ENCODE data around the gene MKRN1. TPM values are rescaled to one million over a fixed set of nuclear protein-coding genes. Genes with fewer than 3 reads are reported as not detected.

Gene MKRN1
- total and polyA plus RNA-seq, 2 of the 4 experiments (the other 2 are of a cell fraction): 47.2 to 83.0 TPM

- Histone ChIP-seq H3K9me3 (ENCODE audit: control insufficient read depth, insufficient read depth, low read length) (no peaks in the 10 kb centered on the region; the same call in 1 of the 2 replicates), H4K20me1 (ENCODE audit: insufficient read depth, low read length) (no peaks in the 10 kb centered on the region), H3K27me3 (ENCODE audit: control insufficient read depth, insufficient read depth, low read length) (peaks cover 28% of the 10 kb centered on the region), H3K9me1 (ENCODE audit: insufficient read depth, low read length) (no peaks in the 10 kb centered on the region), H3K27ac (ENCODE audit: insufficient read depth, low read length) (no peak overlapping the region), H3K79me1 (ENCODE audit: low read depth in 1 of 2, low read length in 2 of 2) (no peaks in the 10 kb centered on the region), H3K4ac (ENCODE audit: low read depth, low read length) (no peak overlapping the region), H2BK5ac (ENCODE audit: low read depth, low read length, poor library complexity, severe bottlenecking) (no peak overlapping the region), H3K36me3 (ENCODE audit: control insufficient read depth, insufficient read depth, low read length) (no peaks in the 10 kb centered on the region), H3K9ac (ENCODE audit: low read depth, low read length) (no peak overlapping the region), H4K5ac (ENCODE audit: low read depth, low read length) (no peak overlapping the region), H2AK5ac (ENCODE audit: low read depth, low read length) (no peak overlapping the region), H4K8ac (ENCODE audit: low read depth in 2 of 2, low read length in 2 of 2) (no peak overlapping the region), H3K14ac (replicated peaks; ENCODE audit: low read depth, low read length) (no peak overlapping the region), H3K4me3 (ENCODE audit: insufficient read depth, low read depth, low read length) (no peak overlapping the region), H2AFZ (replicated peaks; ENCODE audit: low read length, poor library complexity) (no peak overlapping the region), H3K56ac (ENCODE audit: extremely low read depth, insufficient read depth, low read length) (no peak overlapping the region), H2AK9ac (replicated peaks; ENCODE audit: low read depth, low read length, poor library complexity) (no peak overlapping the region), H4K91ac (ENCODE audit: insufficient read depth, low read depth, low read length) (no peak overlapping the region), H3K4me1 (ENCODE audit: control insufficient read depth, insufficient read depth, low read length) (no peaks in the 10 kb centered on the region), H3K23ac (ENCODE audit: low read depth, low read length) (no peak overlapping the region), H2BK20ac (ENCODE audit: low read depth, low read length) (no peak overlapping the region), H2BK15ac (ENCODE audit: low read depth, low read length) (no peak overlapping the region), H3K4me2 (ENCODE audit: low read depth, low read length) (no peak overlapping the region), H2BK120ac (ENCODE audit: low read depth, low read length) (no peak overlapping the region), H3K18ac (ENCODE audit: low read depth, low read length) (no peak overlapping the region)
- dilution Hi-C loops (cut with HindIII; ENCODE audit: low sequenced_read_pairs, unreplicated experiment): no loop called here
- no TSS peak for BruUV-seq (replicated peaks)
- intact Hi-C loops (cut with micrococcal nuclease): no loop called here
- no peak for DNase-seq
- ChIA-PET CTCF (no interaction called here), POLR2A (ENCODE audit: unreplicated experiment) (no interaction called here)
- no peak for ATAC-seq (ENCODE audit: low read depth)
- in situ Hi-C loops (cut with MboI; ENCODE audit: low sequenced_read_pairs): no loop called here
- TF ChIP-seq BHLHE40 (IDR thresholded peaks at IDR 0.05; ENCODE audit: low read depth, low read length) (no peak), CEBPB (IDR thresholded peaks at IDR 0.05; ENCODE audit: low read depth, low read length) (no peak), SMC3 (IDR thresholded peaks at IDR 0.05; ENCODE audit: low read depth, low read length) (no peak), RAD21 (IDR thresholded peaks at IDR 0.05; ENCODE audit: low read length) (no peak), MAFK (IDR thresholded peaks at IDR 0.05; ENCODE audit: low read depth, low read length) (no peak), USF2 (IDR thresholded peaks at IDR 0.05; ENCODE audit: low read depth, low read length) (no peak), MXI1 (IDR thresholded peaks at IDR 0.05; ENCODE audit: borderline replicate concordance, low read depth, low read length) (no peak), CTCF (conservative IDR thresholded peaks at IDR 0.05; ENCODE audit: low read depth, low read length) (no peak), NFE2L2 (IDR thresholded peaks at IDR 0.05; ENCODE audit: low read depth, low read length) (no peak), ELK1 (IDR thresholded peaks at IDR 0.05; ENCODE audit: borderline replicate concordance, low read depth, low read length) (no peak), RFX5 (IDR thresholded peaks at IDR 0.05; ENCODE audit: low read depth, low read length) (no peak), MAZ (IDR thresholded peaks at IDR 0.05; ENCODE audit: borderline replicate concordance, low read depth, low read length) (no peak), POLR2A (IDR thresholded peaks at IDR 0.05; ENCODE audit: low read depth, low read length) (no peak), CHD1 (IDR thresholded peaks at IDR 0.05; ENCODE audit: low read depth, low read length) (no peak), RCOR1 (IDR thresholded peaks at IDR 0.05; ENCODE audit: insufficient replicate concordance, low read length) (no peak), FOS (IDR thresholded peaks at IDR 0.05; ENCODE audit: low read depth, low read length) (no peak)
- WGBS, 2 experiments (ENCODE audit: extremely low coverage in 2 of 2, insufficient read length in 1 of 2): no CpG with 5 or more reads among the region's 2 CpGs
Observed at GRCh38 chr7:140421521-140421920, 57.8 kb downstream of the MKRN1 start.

All from IMR-90 (cell line).